HG03108 (cell line): ENCODE measurements around the gene CAP2.
"Not testable (repeated sequence)": the region's sequence is repeated elsewhere in the genome, so short reads cannot be mapped to it uniquely, and the experiment has no call there.

Source experiments
- ATAC-seq: cut with Tn5 transposase; IDR thresholded peaks from one replicate; pipeline ENCODE4 v1.9.1; 2021; ENCODE audit warnings: moderate library complexity; ENCODE audit not compliant: unreplicated experiment

The CAP2 gene

GRCh38 chr6:17396256-17396655 is 2.9 kb downstream of the CAP2 start:
- ATAC-seq: no peak

GRCh38 chr6:17397764-17398194 is 4.4 kb downstream of the CAP2 start:
- ATAC-seq: no peak

GRCh38 chr6:17405181-17405943 is 12.0 kb downstream of the CAP2 start:
- ATAC-seq: not testable (repeated sequence)

- no peak for ATAC-seq
These were observed 12.5 kb downstream of the CAP2 start for GRCh38 chr6:17405944-17406245.

- ATAC-seq: no peak
These were observed 14.7 kb downstream of the CAP2 start for GRCh38 chr6:17408081-17408480.

- no peak for ATAC-seq
These were observed 16.9 kb downstream of the CAP2 start for GRCh38 chr6:17410281-17410680.

GRCh38 chr6:17413313-17413750 is 19.9 kb downstream of the CAP2 start:
- ATAC-seq: no peak

GRCh38 chr6:17414395-17414794 is 21.0 kb downstream of the CAP2 start:
- not testable (repeated sequence) for ATAC-seq

- ATAC-seq: no peak
These were observed 21.9 kb downstream of the CAP2 start for GRCh38 chr6:17415321-17415720.

- ATAC-seq: no peak
These were observed 23.4 kb downstream of the CAP2 start for GRCh38 chr6:17416806-17417205.

- no peak for ATAC-seq
These were observed 24.4 kb downstream of the CAP2 start for GRCh38 chr6:17417817-17418216.

- no peak for ATAC-seq
These were observed 25.1 kb downstream of the CAP2 start for GRCh38 chr6:17418281-17419188.

GRCh38 chr6:17419189-17419575 is 25.8 kb downstream of the CAP2 start:
- no peak for ATAC-seq

GRCh38 chr6:17420368-17420767 is 27.0 kb downstream of the CAP2 start:
- ATAC-seq: no peak

- no peak for ATAC-seq
These were observed 28.0 kb downstream of the CAP2 start for GRCh38 chr6:17421406-17421805.

GRCh38 chr6:17423026-17423425 is 29.6 kb downstream of the CAP2 start:
- no peak for ATAC-seq

GRCh38 chr6:17427062-17427461 is 33.7 kb downstream of the CAP2 start:
- ATAC-seq: no peak

- ATAC-seq: no peak
These were observed 34.2 kb downstream of the CAP2 start for GRCh38 chr6:17427617-17428016.

- ATAC-seq: not testable (repeated sequence)
These were observed 35.3 kb downstream of the CAP2 start for GRCh38 chr6:17428595-17429120.

GRCh38 chr6:17429383-17430061 is 36.1 kb downstream of the CAP2 start:
- ATAC-seq: no peak

- no peak for ATAC-seq
These were observed 38.2 kb downstream of the CAP2 start for GRCh38 chr6:17431581-17431980.
